ENCODE results near the gene GGT5.
"Not testable (repeated sequence)": the region's sequence is repeated elsewhere in the genome, so short reads cannot be mapped to it uniquely, and the experiment has no call there.

Gene GGT5

GRCh38 chr22:24245030-24245431, at the start of gene GGT5:
GGT5 (minus strand) TSS chr22:24245082; CDS start chr22:24244725, 357 bp downstream.
- DNase-seq (ENCODE audit: low read depth, low spot score), result not testable (repeated sequence)

- DNase-seq (ENCODE audit: low read depth, low spot score), result not testable (repeated sequence)
Observed at GRCh38 chr22:24292202-24292830, 47.4 kb upstream of the GGT5 start.

GRCh38 chr22:24291515-24292201, 46.8 kb upstream of the GGT5 start:
- DNase-seq (ENCODE audit: low read depth, low spot score), result no peak

GRCh38 chr22:24290459-24290858, 45.6 kb upstream of the GGT5 start:
- DNase-seq (ENCODE audit: low read depth, low spot score), result no peak

GRCh38 chr22:24289741-24290163, 44.9 kb upstream of the GGT5 start:
- no peak for DNase-seq (ENCODE audit: low read depth, low spot score)

GRCh38 chr22:24289114-24289513, 44.2 kb upstream of the GGT5 start:
- no peak for DNase-seq (ENCODE audit: low read depth, low spot score)

GRCh38 chr22:24287801-24288200, 42.9 kb upstream of the GGT5 start:
- DNase-seq (ENCODE audit: low read depth, low spot score), result not testable (repeated sequence)

GRCh38 chr22:24287212-24287611, 42.3 kb upstream of the GGT5 start:
- DNase-seq (ENCODE audit: low read depth, low spot score), result not testable (repeated sequence)

GRCh38 chr22:24285245-24285644, 40.4 kb upstream of the GGT5 start:
- no peak for DNase-seq (ENCODE audit: low read depth, low spot score)

- DNase-seq (ENCODE audit: low read depth, low spot score), result no peak
Observed at GRCh38 chr22:24284747-24285203, 39.9 kb upstream of the GGT5 start.

- DNase-seq (ENCODE audit: low read depth, low spot score), result no peak
Observed at GRCh38 chr22:24282401-24282800, 37.5 kb upstream of the GGT5 start.

GRCh38 chr22:24280363-24280762, 35.5 kb upstream of the GGT5 start:
- DNase-seq (ENCODE audit: low read depth, low spot score), result not testable (repeated sequence)

- DNase-seq (ENCODE audit: low read depth, low spot score), result not testable (repeated sequence)
Observed at GRCh38 chr22:24274696-24275405, 30.0 kb upstream of the GGT5 start.

- DNase-seq (ENCODE audit: low read depth, low spot score), result not testable (repeated sequence)
Observed at GRCh38 chr22:24273906-24274305, 29.0 kb upstream of the GGT5 start.

- DNase-seq (ENCODE audit: low read depth, low spot score), result not testable (repeated sequence)
Observed at GRCh38 chr22:24273031-24273430, 28.1 kb upstream of the GGT5 start.

GRCh38 chr22:24271386-24271854, 26.5 kb upstream of the GGT5 start:
- no peak for DNase-seq (ENCODE audit: low read depth, low spot score)

- peak; percentile 73 for DNase-seq (ENCODE audit: low read depth, low spot score)
Observed at GRCh38 chr22:24270556-24271385, 25.9 kb upstream of the GGT5 start, which contains the start of gene SPECC1L. SPECC1L (plus strand) TSS chr22:24270831; CDS start chr22:24302232, 31,401 bp downstream.

- not testable (repeated sequence) for DNase-seq (ENCODE audit: low read depth, low spot score)
Observed at GRCh38 chr22:24266495-24266894, 21.6 kb upstream of the GGT5 start.

GRCh38 chr22:24265734-24266133, 20.9 kb upstream of the GGT5 start:
- DNase-seq (ENCODE audit: low read depth, low spot score), result no peak

- not testable (repeated sequence) for DNase-seq (ENCODE audit: low read depth, low spot score)
Observed at GRCh38 chr22:24264329-24264896, 19.5 kb upstream of the GGT5 start.

- DNase-seq (ENCODE audit: low read depth, low spot score), result not testable (repeated sequence)
Observed at GRCh38 chr22:24263479-24263878, 18.6 kb upstream of the GGT5 start.

All from brain pericyte (primary cell).